SU-DHL-6 (cell line): Measurements from ENCODE around the gene APOM.

Experiments used
- H2AFZ ChIP-seq: fragments of 200-600 bp; sonication (generic); 2 replicates; pipeline ENCODE4 v1.6.1; 2014; ENCODE audit warnings: low read depth, mild to moderate bottlenecking, moderate library complexity, mixed read lengths, antibody characterized with exemption, low read length; ENCODE audit not compliant: severe bottlenecking
- H3F3A ChIP-seq: fragments of 200-600 bp; shearing (Covaris generic); 2 replicates; pipeline ENCODE4 v1.6.0; 2016; ENCODE audit warnings: antibody characterized with exemption, mild to moderate bottlenecking; ENCODE audit not compliant: insufficient read depth
- H3K27ac ChIP-seq: fragments of 200-600 bp; sonication (generic); 2 replicates; pipeline ENCODE4 v1.5.1; 2016; ENCODE audit warnings: low read depth, mild to moderate bottlenecking, low read length, moderate library complexity, mixed read lengths
- H3K27me3 ChIP-seq: fragments of 200-600 bp; sonication (generic), shearing (Covaris generic); 2 replicates; pipeline ENCODE4 v1.6.0; 2014; ENCODE audit warnings: mild to moderate bottlenecking, low read length
- H3K36me3 ChIP-seq: fragments of 200-600 bp; sonication (generic); 2 replicates; pipeline ENCODE4 v1.6.1; 2014; ENCODE audit warnings: mild to moderate bottlenecking, low read length, mixed read lengths
- H3K4me2 ChIP-seq: fragments of 300-600, 200-600 bp; shearing (Covaris generic), sonication (generic); 2 replicates; pipeline ENCODE4 v1.6.0; 2014; ENCODE audit warnings: low read length, low read depth, mild to moderate bottlenecking; ENCODE audit not compliant: poor library complexity, severe bottlenecking
- H3K4me3 ChIP-seq: fragments of 200-600 bp; sonication (generic); 2 replicates; pipeline ENCODE4 v1.5.1; 2014; ENCODE audit warnings: antibody characterized with exemption, low read length, mild to moderate bottlenecking, mixed read lengths; ENCODE audit not compliant: insufficient read depth, poor library complexity, severe bottlenecking
- H3K79me2 ChIP-seq: fragments of 200-600 bp; sonication (generic); 2 replicates; pipeline ENCODE4 v1.6.1; 2014; ENCODE audit warnings: mild to moderate bottlenecking, low read length, moderate library complexity; ENCODE audit not compliant: insufficient read depth
- H3K9ac ChIP-seq: fragments of 200-600 bp; sonication (generic); 2 replicates; pipeline ENCODE4 v1.7.0; 2014; ENCODE audit warnings: mild to moderate bottlenecking, low read length
- H3K9me2 ChIP-seq: fragments of 200-600 bp; sonication (generic); replicated peaks from 2 replicates; pipeline ENCODE4 v1.6.1; 2014; ENCODE audit warnings: low read length; ENCODE audit not compliant: insufficient read depth
- H3K9me3 ChIP-seq: fragments of 200-600 bp; sonication (generic); 2 replicates; pipeline ENCODE4 v1.6.1; 2014; ENCODE audit warnings: low read length, mixed read lengths; ENCODE audit not compliant: insufficient read depth
- H4K20me1 ChIP-seq: fragments of 200-600 bp; sonication (generic); 2 replicates; pipeline ENCODE4 v1.6.1; 2014; ENCODE audit warnings: low read depth, mild to moderate bottlenecking, antibody characterized with exemption, low read length, moderate library complexity, mixed read lengths
- CTCF ChIP-seq: fragments of 200-600 bp; sonication (generic); IDR thresholded peaks from one replicate; pipeline ENCODE4 v1.5.1; 2017; ENCODE audit warnings: antibody characterized with exemption, mild to moderate bottlenecking, low read length, moderate library complexity; ENCODE audit not compliant: insufficient read depth, poor library complexity, severe bottlenecking
- EZH2phosphoT487 ChIP-seq: fragments of 200-600 bp; sonication (generic), shearing (Covaris generic); conservative IDR thresholded peaks from 2 replicates; pipeline ENCODE4 v1.6.1; 2018; ENCODE audit warnings: mild to moderate bottlenecking, antibody characterized with exemption, low read length, moderate library complexity, mixed read lengths

The APOM gene

GRCh38 chr6:31622684-31623091, 33.0 kb upstream of the APOM start:
- peak overlapping the region; percentile 84 for H3K4me2 ChIP-seq
- peaks cover 57% of the 10 kb centered on the region for H3K36me3 ChIP-seq
- no peaks in the 10 kb centered on the region for H3K9me3 ChIP-seq
- TF ChIP-seq CTCF (no peak), EZH2phosphoT487 (no peak)
- H3K27ac ChIP-seq: no peak overlapping the region
- no peak overlapping the region for H2AFZ ChIP-seq
- H3K4me3 ChIP-seq: no peak overlapping the region
- H3K79me2 ChIP-seq: peaks cover 61% of the 10 kb centered on the region
- peaks cover 25% of the 10 kb centered on the region for H3F3A ChIP-seq
- no peaks in the 10 kb centered on the region for H3K9me2 ChIP-seq
- H3K9ac ChIP-seq: peak overlapping the region; percentile 83; the same call in 1 of the 2 replicates
- peaks cover 16% of the 10 kb centered on the region; the same call in 1 of the 2 replicates for H4K20me1 ChIP-seq
- H3K27me3 ChIP-seq: no peaks in the 10 kb centered on the region

GRCh38 chr6:31624070-31624469, 31.6 kb upstream of the APOM start:
- Histone ChIP-seq H3K9me3 (no peaks in the 10 kb centered on the region), H2AFZ (no peak overlapping the region), H3F3A (peaks cover 19% of the 10 kb centered on the region), H4K20me1 (peaks cover 16% of the 10 kb centered on the region; the same call in 1 of the 2 replicates), H3K79me2 (peaks cover 61% of the 10 kb centered on the region), H3K27me3 (no peaks in the 10 kb centered on the region), H3K4me2 (no peak overlapping the region), H3K9me2 (no peaks in the 10 kb centered on the region), H3K27ac (no peak overlapping the region), H3K9ac (no peak overlapping the region), H3K36me3 (peaks cover 67% of the 10 kb centered on the region), H3K4me3 (no peak overlapping the region)
- TF ChIP-seq EZH2phosphoT487 (no peak), CTCF (no peak)

GRCh38 chr6:31626952-31627351, 28.7 kb upstream of the APOM start:
- H3K9me2 ChIP-seq: no peaks in the 10 kb centered on the region
- H3K27ac ChIP-seq: no peak overlapping the region
- H3K27me3 ChIP-seq: no peaks in the 10 kb centered on the region
- H3K9ac ChIP-seq: no peak overlapping the region
- no peaks in the 10 kb centered on the region for H3K9me3 ChIP-seq
- H4K20me1 ChIP-seq: peaks cover 16% of the 10 kb centered on the region; the same call in 1 of the 2 replicates
- H3K4me2 ChIP-seq: no peak overlapping the region
- H3K79me2 ChIP-seq: peaks cover 48% of the 10 kb centered on the region
- H3F3A ChIP-seq: peaks cover 7% of the 10 kb centered on the region; the same call in 1 of the 2 replicates
- no peak overlapping the region for H2AFZ ChIP-seq
- TF ChIP-seq CTCF (no peak), EZH2phosphoT487 (no peak)
- H3K4me3 ChIP-seq: no peak overlapping the region
- peaks cover 75% of the 10 kb centered on the region for H3K36me3 ChIP-seq
